DND-41 (cell line): ENCODE measurements around the gene SLC5A5.

Experiments used
- ATAC-seq: fragments of 200-7000 bp; cut with Tn5 transposase; 3 replicates; pipeline ENCODE4 v1.9.1; 2021; ENCODE audit warnings: low read depth; ENCODE audit not compliant: insufficient read depth
- DNase-seq: peaks from one replicate; pipeline ENCODE4 v3.0.0-alpha.2; 2020
- H2AFZ ChIP-seq: 2 replicates; pipeline ENCODE4 v1.6.0; 2012; ENCODE audit warnings: low read depth, low read length
- H3K27ac ChIP-seq: 2 replicates; pipeline ENCODE4 v1.5.1; 2012; ENCODE audit warnings: low read length, inconsistent platforms
- H3K27me3 ChIP-seq: fragments of 200-600 bp; sonication (generic); 2 replicates; pipeline ENCODE4 v1.6.0; 2012; ENCODE audit warnings: low read length, mild to moderate bottlenecking, inconsistent platforms; ENCODE audit not compliant: insufficient read depth, poor library complexity
- H3K36me3 ChIP-seq: 2 replicates; pipeline ENCODE4 v1.5.1; 2012; ENCODE audit warnings: low read length, inconsistent platforms; ENCODE audit not compliant: insufficient read depth
- H3K4me1 ChIP-seq: 2 replicates; pipeline ENCODE4 v1.5.1; 2012; ENCODE audit warnings: mild to moderate bottlenecking, low read length; ENCODE audit not compliant: insufficient read depth
- H3K4me2 ChIP-seq: 2 replicates; pipeline ENCODE4 v1.6.0; 2012; ENCODE audit warnings: mild to moderate bottlenecking, moderate library complexity, low read length, inconsistent platforms; ENCODE audit not compliant: insufficient read depth
- H3K4me3 ChIP-seq, 2 experiments: fragments of 200-600 bp in 1 of 2; shearing (Covaris generic) in 1 of 2; 2 replicates each; pipeline ENCODE4 v1.5.1; 2012 to 2016; ENCODE audit warnings: inconsistent platforms in 2 of 2, low read length in 2 of 2, mild to moderate bottlenecking in 2 of 2, low read depth in 1 of 2, moderate library complexity in 1 of 2
- H3K79me2 ChIP-seq: 2 replicates; pipeline ENCODE4 v1.6.0; 2012; ENCODE audit warnings: low read length, inconsistent platforms; ENCODE audit not compliant: insufficient read depth
- H3K9ac ChIP-seq: 2 replicates; pipeline ENCODE4 v1.6.0; 2012; ENCODE audit warnings: low read depth, mild to moderate bottlenecking, inconsistent platforms, low read length, moderate library complexity
- H3K9me3 ChIP-seq: 2 replicates; pipeline ENCODE4 v1.5.1; 2012; ENCODE audit warnings: low read length, moderate library complexity, mild to moderate bottlenecking, inconsistent platforms; ENCODE audit not compliant: insufficient read depth, severe bottlenecking
- H4K20me1 ChIP-seq: 2 replicates; pipeline ENCODE4 v1.6.0; 2012; ENCODE audit warnings: low read length; ENCODE audit not compliant: insufficient read depth
- CTCF ChIP-seq: IDR thresholded peaks from 2 replicates; pipeline ENCODE4 v1.5.1; 2012; ENCODE audit warnings: borderline replicate concordance, low read length, moderate library complexity, mild to moderate bottlenecking; ENCODE audit not compliant: poor library complexity, severe bottlenecking; ENCODE audit errors: extremely low read depth
- EZH2 ChIP-seq: IDR thresholded peaks from 3 replicates; pipeline ENCODE4 v1.6.1; 2012; ENCODE audit warnings: borderline replicate concordance, low read depth, mild to moderate bottlenecking, moderate library complexity, low read length, inconsistent platforms; ENCODE audit not compliant: severe bottlenecking

The SLC5A5 gene

GRCh38 chr19:17829855-17830566 is 41.7 kb upstream of the SLC5A5 start:
- H3K27me3 ChIP-seq, result no peaks in the 10 kb centered on the region
- no peak overlapping the region for H3K27ac ChIP-seq
- no peak overlapping the region for H3K4me3 ChIP-seq
- no peak for DNase-seq
- no peak overlapping the region for H3K9ac ChIP-seq
- no peaks in the 10 kb centered on the region for H3K9me3 ChIP-seq
- no peaks in the 10 kb centered on the region for H3K79me2 ChIP-seq
- no peak for ATAC-seq
- TF ChIP-seq EZH2 (no peak), CTCF (no peak)
- H3K36me3 ChIP-seq, result 0 out of 2 replicates have a peak, but pooled peaks cover 3% of the 10 kb centered on the region
- H2AFZ ChIP-seq, result no peak overlapping the region
- no peak overlapping the region for H3K4me2 ChIP-seq
- H4K20me1 ChIP-seq, result no peaks in the 10 kb centered on the region
- H3K4me1 ChIP-seq, result no peaks in the 10 kb centered on the region

- ATAC-seq, result peak; percentile 61
- Histone ChIP-seq H3K27ac (no peak overlapping the region), H3K36me3 (0 out of 2 replicates have a peak, but pooled peaks cover 3% of the 10 kb centered on the region), H4K20me1 (no peaks in the 10 kb centered on the region), H3K9me3 (no peaks in the 10 kb centered on the region), H3K4me2 (no peak overlapping the region), H3K9ac (no peak overlapping the region), H2AFZ (no peak overlapping the region), H3K4me3 (no peak overlapping the region), H3K27me3 (no peaks in the 10 kb centered on the region), H3K79me2 (no peaks in the 10 kb centered on the region), H3K4me1 (no peaks in the 10 kb centered on the region)
- peak; percentile 52 for DNase-seq
- TF ChIP-seq EZH2 (no peak), CTCF (no peak)
Measured at GRCh38 chr19:17830567-17831418, 41.0 kb upstream of the SLC5A5 start.

- no peaks in the 10 kb centered on the region for H4K20me1 ChIP-seq
- no peaks in the 10 kb centered on the region for H3K9me3 ChIP-seq
- no peak overlapping the region for H3K4me3 ChIP-seq
- H3K4me1 ChIP-seq, result no peaks in the 10 kb centered on the region
- H3K27me3 ChIP-seq, result no peaks in the 10 kb centered on the region
- H3K79me2 ChIP-seq, result no peaks in the 10 kb centered on the region
- 0 out of 2 replicates have a peak, but pooled peaks cover 3% of the 10 kb centered on the region for H3K36me3 ChIP-seq
- H3K4me2 ChIP-seq, result no peak overlapping the region
- DNase-seq, result no peak
- H3K27ac ChIP-seq, result no peak overlapping the region
- no peak for TF ChIP-seq EZH2
- no peak for TF ChIP-seq CTCF
- H3K9ac ChIP-seq, result no peak overlapping the region
- ATAC-seq, result no peak
- no peak overlapping the region for H2AFZ ChIP-seq
Measured at GRCh38 chr19:17831419-17831888, 40.3 kb upstream of the SLC5A5 start.
